ENCODE results near the gene RHOH.
"Not testable (repeated sequence)": the region's sequence is repeated elsewhere in the genome, so short reads cannot be mapped to it uniquely, and the experiment has no call there.

Gene RHOH

GRCh38 chr4:40264995-40265909 lies 68.4 kb downstream of the RHOH start:
- DNase-seq (ENCODE audit: low read depth in 1 of 2, low spot score in 1 of 2) = no peak
- no peak for TF ChIP-seq JUND (IDR thresholded peaks at IDR 0.05; ENCODE audit: low read depth)
- in situ Hi-C loops (cut with HindIII; ENCODE audit: low pct_unique_long_range_greater_than_20kb, low sequenced_read_pairs) = no loop called here

GRCh38 chr4:40265910-40266274 lies 69.1 kb downstream of the RHOH start:
- no peak for DNase-seq (ENCODE audit: low read depth in 1 of 2, low spot score in 1 of 2)
- TF ChIP-seq JUND (IDR thresholded peaks at IDR 0.05; ENCODE audit: low read depth) = no peak
- in situ Hi-C loops (cut with HindIII; ENCODE audit: low pct_unique_long_range_greater_than_20kb, low sequenced_read_pairs) = no loop called here

GRCh38 chr4:40269133-40269532 lies 72.3 kb downstream of the RHOH start:
- in situ Hi-C loops (cut with HindIII; ENCODE audit: low pct_unique_long_range_greater_than_20kb, low sequenced_read_pairs) = no loop called here
- no peak for TF ChIP-seq JUND (IDR thresholded peaks at IDR 0.05; ENCODE audit: low read depth)
- no peak for DNase-seq (ENCODE audit: low read depth in 1 of 2, low spot score in 1 of 2)

GRCh38 chr4:40270609-40271008 lies 73.8 kb downstream of the RHOH start:
- in situ Hi-C loops (cut with HindIII; ENCODE audit: low pct_unique_long_range_greater_than_20kb, low sequenced_read_pairs) = no loop called here
- DNase-seq (ENCODE audit: low read depth in 1 of 2, low spot score in 1 of 2) = no peak
- no peak for TF ChIP-seq JUND (IDR thresholded peaks at IDR 0.05; ENCODE audit: low read depth)

GRCh38 chr4:40275065-40275730 lies 78.4 kb downstream of the RHOH start:
- in situ Hi-C loops (cut with HindIII; ENCODE audit: low pct_unique_long_range_greater_than_20kb, low sequenced_read_pairs) = no loop called here
- DNase-seq (ENCODE audit: low read depth in 1 of 2, low spot score in 1 of 2) = no peak
- TF ChIP-seq JUND (IDR thresholded peaks at IDR 0.05; ENCODE audit: low read depth) = no peak

- in situ Hi-C loops (cut with HindIII; ENCODE audit: low pct_unique_long_range_greater_than_20kb, low sequenced_read_pairs) = no loop called here
- TF ChIP-seq JUND (IDR thresholded peaks at IDR 0.05; ENCODE audit: low read depth) = no peak
- no peak for DNase-seq (ENCODE audit: low read depth in 1 of 2, low spot score in 1 of 2)
These were observed 79.7 kb downstream of the RHOH start for GRCh38 chr4:40276546-40276945.

GRCh38 chr4:40280586-40280985 lies 83.8 kb downstream of the RHOH start:
- in situ Hi-C loops (cut with HindIII; ENCODE audit: low pct_unique_long_range_greater_than_20kb, low sequenced_read_pairs) = no loop called here
- no peak for TF ChIP-seq JUND (IDR thresholded peaks at IDR 0.05; ENCODE audit: low read depth)
- no peak for DNase-seq (ENCODE audit: low read depth in 1 of 2, low spot score in 1 of 2)

- in situ Hi-C loops (cut with HindIII; ENCODE audit: low pct_unique_long_range_greater_than_20kb, low sequenced_read_pairs) = no loop called here
- TF ChIP-seq JUND (IDR thresholded peaks at IDR 0.05; ENCODE audit: low read depth) = no peak
These were observed 84.3 kb downstream of the RHOH start for GRCh38 chr4:40281099-40281498.

GRCh38 chr4:40281913-40282312 lies 85.1 kb downstream of the RHOH start:
- DNase-seq (ENCODE audit: low read depth in 1 of 2, low spot score in 1 of 2) = no peak
- in situ Hi-C loops (cut with HindIII; ENCODE audit: low pct_unique_long_range_greater_than_20kb, low sequenced_read_pairs) = no loop called here
- no peak for TF ChIP-seq JUND (IDR thresholded peaks at IDR 0.05; ENCODE audit: low read depth)

More at GRCh38 chr4:40281099-40281498, 84.3 kb downstream of the RHOH start:
- no peak for DNase-seq (ENCODE audit: low read depth in 1 of 2, low spot score in 1 of 2)

- DNase-seq (ENCODE audit: low read depth in 1 of 2, low spot score in 1 of 2); in situ Hi-C loops (cut with HindIII; ENCODE audit: low pct_unique_long_range_greater_than_20kb, low sequenced_read_pairs): not testable (repeated sequence)
These were observed 86.0 kb downstream of the RHOH start for GRCh38 chr4:40282857-40283256.

- DNase-seq (ENCODE audit: low read depth in 1 of 2, low spot score in 1 of 2) = peak in 1 of 2 experiments; percentile 46
- in situ Hi-C loops (cut with HindIII; ENCODE audit: low pct_unique_long_range_greater_than_20kb, low sequenced_read_pairs) = no loop called here
- TF ChIP-seq JUND (IDR thresholded peaks at IDR 0.05; ENCODE audit: low read depth) = no peak
These were observed 86.6 kb downstream of the RHOH start for GRCh38 chr4:40283413-40283812.

GRCh38 chr4:40283968-40284367 lies 87.1 kb downstream of the RHOH start:
- DNase-seq (ENCODE audit: low read depth in 1 of 2, low spot score in 1 of 2) = no peak
- in situ Hi-C loops (cut with HindIII; ENCODE audit: low pct_unique_long_range_greater_than_20kb, low sequenced_read_pairs) = no loop called here
- TF ChIP-seq JUND (IDR thresholded peaks at IDR 0.05; ENCODE audit: low read depth) = no peak

GRCh38 chr4:40285692-40286091 lies 88.9 kb downstream of the RHOH start:
- in situ Hi-C loops (cut with HindIII; ENCODE audit: low pct_unique_long_range_greater_than_20kb, low sequenced_read_pairs) = no loop called here
- DNase-seq (ENCODE audit: low read depth in 1 of 2, low spot score in 1 of 2) = no peak
- no peak for TF ChIP-seq JUND (IDR thresholded peaks at IDR 0.05; ENCODE audit: low read depth)
